HG03439 (cell line): Measurements from ENCODE around the gene JMJD1C.

Source experiments
- ATAC-seq: cut with Tn5 transposase; IDR thresholded peaks from one replicate; pipeline ENCODE4 v1.9.1; 2021; ENCODE audit warnings: mild to moderate bottlenecking, moderate library complexity; ENCODE audit not compliant: unreplicated experiment

Gene JMJD1C

DNA sequence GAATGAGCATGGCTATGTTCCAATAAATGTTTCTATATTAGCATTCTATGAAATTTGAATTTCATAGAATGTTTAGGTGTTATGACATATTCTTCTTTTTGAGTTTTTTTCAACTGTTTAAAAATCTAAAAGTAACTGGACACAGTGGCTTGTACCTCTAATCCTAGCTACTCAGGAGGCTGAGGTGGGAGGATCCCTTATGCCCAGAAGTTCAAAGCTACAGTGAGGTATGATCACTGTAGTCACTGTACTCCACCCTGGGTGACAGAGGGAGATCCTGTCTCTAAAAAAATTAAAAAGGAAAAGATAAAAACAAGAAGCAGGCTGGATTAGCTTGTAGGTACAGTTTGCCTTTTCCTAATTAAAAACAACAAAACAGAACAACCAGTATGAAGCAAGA lies 237.5 kb downstream of the JMJD1C start:
- no peak for ATAC-seq

- peak; percentile 54 for ATAC-seq
Observed at GRCh38 chr10:63227207-63227895, 238.4 kb downstream of the JMJD1C start.

DNA sequence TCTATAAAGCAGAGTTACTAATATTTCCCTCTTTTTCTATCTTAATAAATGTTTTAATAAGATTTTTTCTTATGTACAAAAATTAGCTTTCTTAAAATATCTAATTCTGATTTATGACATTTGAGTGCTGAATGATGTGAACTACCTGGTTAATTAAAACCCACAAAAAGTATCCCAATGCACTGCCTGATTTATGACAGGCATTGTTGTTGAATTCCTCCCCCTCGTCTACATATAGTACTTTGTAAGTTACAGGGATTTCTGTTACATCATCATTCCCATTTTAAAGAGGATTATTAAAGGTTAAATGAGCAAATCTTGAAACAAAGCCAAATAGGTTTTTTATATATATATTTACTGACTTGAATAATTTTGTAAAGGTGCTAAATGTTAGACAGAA lies 241.5 kb downstream of the JMJD1C start:
- no peak for ATAC-seq

DNA sequence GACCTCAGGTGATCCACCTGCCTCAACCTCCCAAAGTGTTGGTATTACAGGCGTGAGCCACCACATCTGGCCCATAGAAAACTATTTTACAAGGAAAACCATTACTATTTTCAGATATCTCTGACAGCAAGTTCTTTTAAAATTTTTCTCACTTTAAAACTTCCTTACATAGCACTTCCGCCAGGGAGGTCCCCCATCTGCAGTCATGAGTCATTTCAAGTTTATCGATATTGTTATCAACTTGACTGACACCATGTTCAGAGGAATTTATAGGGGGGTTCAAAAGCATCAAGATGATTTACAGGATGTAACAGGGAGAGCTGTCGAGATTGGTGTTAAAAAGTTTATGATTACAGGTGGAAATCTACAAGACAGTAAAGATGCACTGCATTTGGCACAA lies 243.8 kb downstream of the JMJD1C start:
- no peak for ATAC-seq

- no peak for ATAC-seq
Observed at GRCh38 chr10:63219749-63220148, 246.0 kb downstream of the JMJD1C start.

- peak; percentile 73 for ATAC-seq
Observed at GRCh38 chr10:63217120-63217605, 248.6 kb downstream of the JMJD1C start.

DNA sequence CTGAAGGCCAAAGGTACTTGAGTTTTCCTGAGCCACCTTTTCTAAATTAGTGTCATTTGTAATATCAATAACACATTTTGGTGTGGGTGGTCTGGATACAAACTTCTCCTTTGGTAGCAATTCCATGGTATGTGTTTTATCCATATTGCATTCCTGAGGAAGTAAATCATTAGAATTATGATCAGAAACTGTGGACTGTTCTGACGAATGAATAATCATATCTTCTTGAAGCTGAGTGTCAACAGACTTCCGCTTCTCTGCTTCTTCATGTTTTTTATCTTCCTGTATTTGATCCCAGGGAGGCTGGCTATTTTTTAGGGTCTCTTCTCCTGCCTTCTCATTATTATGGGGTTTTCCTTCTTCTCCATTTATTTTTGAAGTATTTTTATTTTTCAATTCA lies 251.2 kb downstream of the JMJD1C start:
- ATAC-seq: no peak

GRCh38 chr10:63213489-63213888 lies 252.3 kb downstream of the JMJD1C start:
- no peak for ATAC-seq

GRCh38 chr10:63210611-63211196 lies 255.1 kb downstream of the JMJD1C start:
- peak; percentile 48 for ATAC-seq

- no peak for ATAC-seq
Observed at GRCh38 chr10:63209705-63210104, 256.1 kb downstream of the JMJD1C start.

- ATAC-seq: no peak
Observed at GRCh38 chr10:63208986-63209385, 256.8 kb downstream of the JMJD1C start.

DNA sequence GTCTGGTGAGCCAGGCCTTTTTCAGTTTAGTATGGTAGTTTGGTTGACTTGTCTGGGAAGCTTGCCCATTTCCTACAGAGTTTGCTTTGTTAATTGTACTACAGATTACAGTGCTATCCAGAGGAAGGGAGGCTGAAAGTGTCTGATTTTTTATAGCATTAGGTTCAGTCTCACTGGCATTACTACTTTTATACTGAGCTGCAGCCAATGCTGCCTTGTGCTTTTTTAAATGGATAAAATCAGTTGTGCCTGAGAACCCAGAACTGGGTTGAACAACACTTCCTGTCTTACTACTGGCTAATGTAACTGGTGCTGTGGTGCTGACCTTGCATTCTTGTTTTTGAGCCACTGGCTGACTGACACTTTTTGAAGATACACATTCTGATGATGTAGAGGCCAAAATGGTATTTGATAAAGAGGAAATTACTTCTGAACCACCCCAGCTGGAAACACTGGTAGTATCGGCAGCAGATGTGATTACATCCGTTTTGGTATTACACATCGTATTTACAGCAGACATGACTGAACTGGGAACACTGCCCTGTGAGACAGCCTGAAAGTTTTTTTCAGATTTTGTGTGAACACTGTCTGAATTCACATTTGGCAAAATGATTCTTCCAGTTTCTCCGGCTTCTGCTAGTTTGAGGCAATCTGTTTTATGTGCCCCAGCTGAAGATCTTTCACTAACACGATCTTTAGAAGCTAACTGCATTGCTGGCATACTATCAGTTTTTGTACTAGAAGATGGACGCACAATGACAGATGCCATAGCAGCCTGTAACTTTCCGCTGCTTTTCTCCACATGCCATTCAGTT lies 258.6 kb downstream of the JMJD1C start:
- ATAC-seq: no peak

GRCh38 chr10:63206576-63206975 lies 259.2 kb downstream of the JMJD1C start:
- ATAC-seq: no peak

- ATAC-seq: no peak
Observed at GRCh38 chr10:63205421-63205820, 260.4 kb downstream of the JMJD1C start.

GRCh38 chr10:63204667-63205391 lies 260.9 kb downstream of the JMJD1C start:
- ATAC-seq: peak; percentile 37

DNA sequence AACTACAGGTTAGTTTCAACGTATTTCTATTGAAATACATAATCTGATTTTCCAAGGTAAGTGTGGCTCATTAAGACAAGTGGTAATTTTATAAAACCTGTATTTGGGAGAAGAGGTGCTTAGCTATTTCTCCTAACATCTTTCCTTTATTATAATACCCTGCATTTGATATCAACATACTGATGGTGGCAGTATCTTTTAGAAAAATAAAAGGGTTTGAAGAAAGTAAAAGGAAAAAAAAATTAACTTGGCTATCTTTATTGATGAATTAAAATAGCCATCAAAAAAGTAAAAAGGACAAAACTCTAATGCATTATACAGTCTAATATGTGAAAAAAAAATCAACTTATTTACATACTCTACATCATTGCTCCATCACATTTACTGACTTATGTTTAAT lies 264.7 kb downstream of the JMJD1C start:
- ATAC-seq: no peak

DNA sequence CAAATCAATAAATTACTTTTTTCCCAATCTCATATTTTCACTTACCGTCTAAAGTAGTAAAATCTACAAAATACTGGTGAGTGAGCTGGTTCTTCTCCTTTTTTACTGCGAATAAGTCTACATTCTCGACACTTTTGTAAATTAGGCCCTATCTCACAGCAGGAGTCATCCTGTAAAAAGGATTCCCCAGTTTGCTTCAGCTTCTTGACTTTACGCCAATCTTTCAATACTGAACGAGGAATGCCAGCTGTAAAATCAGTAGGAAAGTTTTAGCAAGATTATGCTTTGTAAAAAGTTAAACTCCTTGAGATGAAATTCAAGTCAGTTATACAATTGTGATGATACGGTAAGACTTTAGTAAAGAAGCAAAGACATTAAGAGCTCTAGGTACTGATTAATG lies 265.3 kb downstream of the JMJD1C start:
- ATAC-seq: no peak

DNA sequence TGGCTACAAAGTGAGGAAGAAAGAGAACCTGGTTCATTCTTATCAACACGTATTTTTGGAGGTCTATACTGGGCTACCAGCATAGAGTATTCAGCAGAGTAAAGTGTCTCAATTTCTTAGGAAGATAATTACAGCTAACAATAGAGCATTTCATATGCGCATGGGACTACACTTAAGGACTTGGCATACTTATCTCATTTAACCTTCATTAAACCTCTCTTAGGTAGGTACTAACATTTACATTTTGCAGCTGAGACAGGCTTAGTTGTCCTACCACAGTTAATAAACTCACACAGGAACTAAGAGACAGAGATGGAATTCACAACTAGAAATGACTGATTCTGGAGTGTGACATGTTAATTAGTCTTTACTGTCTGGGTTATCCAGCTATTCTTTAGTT lies 266.1 kb downstream of the JMJD1C start:
- no peak for ATAC-seq

DNA sequence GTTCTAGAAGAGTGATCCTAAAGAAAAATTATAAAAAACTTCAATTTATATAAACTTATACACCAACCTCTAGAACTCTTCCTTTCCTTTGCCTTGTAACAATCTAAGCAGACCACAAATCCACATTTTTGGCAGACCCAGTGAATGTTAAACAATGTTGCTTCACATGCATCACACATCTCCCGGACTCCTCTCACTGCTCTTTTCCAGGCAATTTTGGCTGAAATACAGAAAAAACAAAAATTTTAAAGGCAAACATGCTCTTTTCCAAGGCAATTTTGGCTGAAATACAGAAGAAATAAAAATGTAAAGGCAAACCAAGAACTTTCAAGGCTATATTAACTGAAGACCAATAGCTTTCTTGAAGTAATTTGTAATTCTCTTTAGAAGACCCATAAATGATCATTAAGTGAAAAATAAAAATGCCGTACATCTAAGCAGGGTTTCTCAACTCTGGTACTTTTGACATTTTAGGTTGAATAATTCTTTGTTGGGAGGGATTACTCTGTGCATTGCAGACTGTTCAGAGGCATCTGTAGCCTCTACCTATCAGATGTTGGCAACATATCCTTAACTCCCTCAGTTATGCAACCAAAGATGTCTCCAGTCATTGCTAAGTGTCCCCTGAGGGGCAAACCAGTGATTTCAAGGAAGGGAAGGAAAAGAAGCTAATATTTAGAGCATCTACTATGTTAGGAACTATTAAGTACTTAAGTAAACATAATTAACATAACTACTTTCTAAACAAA lies 268.3 kb downstream of the JMJD1C start:
- ATAC-seq: no peak

DNA sequence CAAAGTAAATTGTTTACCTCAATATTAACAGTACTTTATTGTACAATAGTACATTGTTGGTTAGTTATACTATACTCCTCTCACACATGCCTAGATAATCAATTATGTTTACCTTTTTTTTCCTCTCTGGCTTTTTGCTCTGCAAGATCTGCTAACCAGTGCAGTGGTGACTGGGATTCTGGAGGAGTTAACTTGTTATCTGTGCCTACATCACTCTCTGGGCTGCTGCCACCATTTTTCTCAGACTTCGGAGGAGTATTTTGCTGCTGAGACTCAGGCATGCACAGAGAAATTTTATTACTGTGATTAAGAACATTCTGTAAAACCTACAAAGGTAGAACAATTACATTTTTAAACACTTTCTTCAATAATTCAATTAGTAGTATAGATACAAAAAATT lies 273.0 kb downstream of the JMJD1C start:
- no peak for ATAC-seq

- ATAC-seq: no peak
Observed at GRCh38 chr10:63175534-63175933, 290.2 kb downstream of the JMJD1C start.
